Myometrial cell (primary cell): ENCODE measurements around the gene GTF2B. TPM values are rescaled to one million over a fixed set of nuclear protein-coding genes. Genes with fewer than 3 reads are reported as not detected.

Experiments
- total RNA-seq: library from RNA; depleted of rRNA; stranded (reverse); fragments of >200 nt; gene quantifications from 2 replicates; pipeline ENCODE4 v1.2.3, GENCODE V29; 2015

GTF2B gene
- total RNA-seq, result 25.7 and 35.7 TPM in 2 replicates

GRCh38 chr1:88891318-88891950, at the start of gene GTF2B:
TSS of gene GTF2B (minus strand) at chr1:88891567. CDS start at chr1:88891499, 68 bp downstream.

Other genes with a start within 250 kb of the GTF2B start
- gene PKN2, start 207.3 kb downstream of the GTF2B start, total RNA-seq, result 19.7 and 23.1 TPM in 2 replicates
- gene KYAT3, start 101.1 kb upstream of the GTF2B start, total RNA-seq, result 49.6 TPM in 2 replicates
- gene RBMXL1, start 101.1 kb upstream of the GTF2B start, total RNA-seq, result 8.9 and 12.7 TPM in 2 replicates
- 32.0 and 33.8 TPM in 2 replicates for gene GBP3, start 131.3 kb upstream of the GTF2B start, total RNA-seq
- gene GBP1, start 173.6 kb upstream of the GTF2B start, total RNA-seq, result 28.3 and 31.4 TPM in 2 replicates
- 31.7 and 37.5 TPM in 2 replicates for gene GBP2, start 234.5 kb upstream of the GTF2B start, total RNA-seq